Activated naive CD8-positive, alpha-beta T cell treated with anti-CD3 and anti-CD28 coated beads, Interleukin-2, amount 10 ng/mL, durations not matched to agents 7 days and 5 days (primary cell): Measurements from ENCODE around the gene PTGFRN. TPM values are rescaled to one million over a fixed set of nuclear protein-coding genes. Genes with fewer than 3 reads are reported as not detected.

Source experiments
- ATAC-seq: fragments of 150-1000 bp; cut with Tn5 transposase; one replicate; pipeline ENCODE4 v1.10.0; 2021; ENCODE audit warnings: low read depth, moderate library complexity
- POLR2A ChIA-PET: fragments of 350-600 bp; sonication (Branson Sonifier 250); formaldehyde crosslinking; loops from one replicate; lab custom pipeline; 2021; ENCODE audit warnings: antibody characterized with exemption; lab: Charles Lee
- DNase-seq: peaks from one replicate; pipeline ENCODE4 v3.0.0; 2021
- H3K27ac Mint-ChIP-seq: one replicate; pipeline ENCODE4 v1.8.0; 2022; ENCODE audit warnings: mild to moderate bottlenecking, mixed read lengths
- H3K27me3 Mint-ChIP-seq: one replicate; pipeline ENCODE4 v1.8.0; 2022; ENCODE audit warnings: mild to moderate bottlenecking, moderate library complexity, mixed read lengths
- H3K36me3 Mint-ChIP-seq: one replicate; pipeline ENCODE4 v1.8.0; 2021; ENCODE audit warnings: mild to moderate bottlenecking, mixed read lengths
- H3K4me1 Mint-ChIP-seq: one replicate; pipeline ENCODE4 v1.8.0; 2021; ENCODE audit warnings: mixed read lengths
- H3K4me3 Mint-ChIP-seq: one replicate; pipeline ENCODE4 v1.8.0; 2022; ENCODE audit warnings: mild to moderate bottlenecking, moderate library complexity, mixed read lengths
- H3K9me3 Mint-ChIP-seq: one replicate; pipeline ENCODE4 v1.8.0; 2021; ENCODE audit warnings: mixed read lengths
- total RNA-seq, 2 experiments: library from RNA; stranded (reverse); gene quantifications; one replicate each; pipeline ENCODE4 v1.2.3, GENCODE V29; 2021

Gene PTGFRN
- total RNA-seq, 2 experiments from 2014 or later = 0.19 to 0.28 TPM

DNA sequence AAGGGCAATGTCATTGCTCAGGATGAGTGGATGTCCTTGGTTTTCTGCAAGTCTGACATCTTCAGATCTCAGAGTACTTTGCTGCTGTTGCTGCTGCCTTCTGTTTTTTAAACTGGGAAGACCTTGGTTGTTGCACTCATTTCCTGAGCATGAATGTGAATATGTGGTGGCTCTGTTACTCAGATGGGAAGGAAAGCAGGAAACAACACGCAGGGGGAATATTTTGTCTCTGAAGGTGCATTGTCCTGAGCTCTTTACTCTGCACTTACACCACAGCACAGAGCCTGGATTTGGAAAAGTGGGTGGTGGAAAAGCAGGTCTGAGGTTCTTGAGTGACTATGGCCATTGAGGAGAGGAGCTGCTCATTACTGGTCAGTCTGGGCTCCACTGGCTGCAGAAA is 36.3 kb downstream of the PTGFRN start:
- Mint-ChIP-seq H3K4me3 (no peak overlapping the region), H3K36me3 (no peaks in the 10 kb centered on the region), H3K27me3 (no peaks in the 10 kb centered on the region), H3K4me1 (peaks cover 19% of the 10 kb centered on the region), H3K27ac (no peak overlapping the region), H3K9me3 (no peaks in the 10 kb centered on the region)
- DNase-seq = no peak
- POLR2A ChIA-PET = no interaction called here
- ATAC-seq = no peak

- peaks cover 17% of the 10 kb centered on the region for H3K4me1 Mint-ChIP-seq
- ATAC-seq (no peak), DNase-seq (no peak)
- no peak overlapping the region for H3K4me3 Mint-ChIP-seq
- H3K27me3 Mint-ChIP-seq = no peaks in the 10 kb centered on the region
- H3K27ac Mint-ChIP-seq = no peak overlapping the region
- H3K36me3 Mint-ChIP-seq = no peaks in the 10 kb centered on the region
- H3K9me3 Mint-ChIP-seq = no peaks in the 10 kb centered on the region
- POLR2A ChIA-PET = no interaction called here
These were observed 37.6 kb downstream of the PTGFRN start for GRCh38 chr1:116947092-116947860.

DNA sequence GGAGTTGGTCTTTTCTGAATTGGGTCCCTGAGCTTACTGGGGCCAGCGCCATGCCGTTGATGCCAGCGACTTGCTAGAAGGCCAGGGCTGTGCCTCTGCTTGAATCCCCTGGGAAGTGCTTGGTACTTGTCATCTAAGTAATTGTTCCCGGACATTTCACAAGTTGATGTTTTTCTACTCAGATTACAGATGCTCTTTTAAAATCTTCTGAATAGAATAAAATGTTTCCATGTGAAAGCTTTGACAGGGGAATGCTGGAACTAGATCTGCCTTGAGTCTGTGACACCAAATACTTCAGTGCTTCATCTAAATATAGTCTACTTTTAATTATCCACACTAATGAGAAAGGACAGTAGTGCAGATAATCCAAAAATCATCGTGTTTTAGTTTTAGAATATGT is 38.3 kb downstream of the PTGFRN start:
- no peak overlapping the region for H3K27ac Mint-ChIP-seq
- H3K4me3 Mint-ChIP-seq = no peak overlapping the region
- no peaks in the 10 kb centered on the region for H3K9me3 Mint-ChIP-seq
- H3K36me3 Mint-ChIP-seq = no peaks in the 10 kb centered on the region
- no peak for DNase-seq
- POLR2A ChIA-PET = no interaction called here
- peaks cover 10% of the 10 kb centered on the region for H3K4me1 Mint-ChIP-seq
- H3K27me3 Mint-ChIP-seq = no peaks in the 10 kb centered on the region
- no peak for ATAC-seq

DNA sequence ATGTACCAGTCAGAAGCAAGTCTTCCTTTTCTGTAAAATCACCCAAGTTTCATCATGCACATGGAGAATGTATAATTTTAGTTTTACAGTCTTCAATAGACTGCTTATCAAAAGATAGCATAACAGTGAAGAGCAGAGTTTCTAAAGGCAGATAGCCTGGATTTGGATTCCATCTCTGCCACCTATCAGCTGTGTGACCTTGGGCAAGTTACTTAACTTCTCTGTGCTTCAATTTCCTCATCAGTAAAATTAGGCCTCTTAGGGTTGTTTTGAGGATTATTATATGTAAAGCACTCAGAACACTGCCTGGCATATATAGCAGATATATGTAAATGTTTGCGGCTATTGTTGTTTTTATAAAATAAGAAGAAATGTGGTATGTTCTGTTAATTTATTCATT is 38.9 kb downstream of the PTGFRN start:
- H3K4me3 Mint-ChIP-seq = no peak overlapping the region
- no peak overlapping the region for H3K27ac Mint-ChIP-seq
- H3K36me3 Mint-ChIP-seq = no peaks in the 10 kb centered on the region
- ATAC-seq = no peak
- DNase-seq = no peak
- no peaks in the 10 kb centered on the region for H3K9me3 Mint-ChIP-seq
- peaks cover 9% of the 10 kb centered on the region for H3K4me1 Mint-ChIP-seq
- H3K27me3 Mint-ChIP-seq = no peaks in the 10 kb centered on the region
- POLR2A ChIA-PET = no interaction called here

GRCh38 chr1:116949213-116949985 is 39.7 kb downstream of the PTGFRN start:
- H3K27me3 Mint-ChIP-seq = no peaks in the 10 kb centered on the region
- peaks cover 7% of the 10 kb centered on the region for H3K4me1 Mint-ChIP-seq
- H3K27ac Mint-ChIP-seq = no peak overlapping the region
- DNase-seq (no peak), ATAC-seq (no peak)
- no peaks in the 10 kb centered on the region for H3K9me3 Mint-ChIP-seq
- no peak overlapping the region for H3K4me3 Mint-ChIP-seq
- H3K36me3 Mint-ChIP-seq = no peaks in the 10 kb centered on the region
- POLR2A ChIA-PET = no interaction called here

DNA sequence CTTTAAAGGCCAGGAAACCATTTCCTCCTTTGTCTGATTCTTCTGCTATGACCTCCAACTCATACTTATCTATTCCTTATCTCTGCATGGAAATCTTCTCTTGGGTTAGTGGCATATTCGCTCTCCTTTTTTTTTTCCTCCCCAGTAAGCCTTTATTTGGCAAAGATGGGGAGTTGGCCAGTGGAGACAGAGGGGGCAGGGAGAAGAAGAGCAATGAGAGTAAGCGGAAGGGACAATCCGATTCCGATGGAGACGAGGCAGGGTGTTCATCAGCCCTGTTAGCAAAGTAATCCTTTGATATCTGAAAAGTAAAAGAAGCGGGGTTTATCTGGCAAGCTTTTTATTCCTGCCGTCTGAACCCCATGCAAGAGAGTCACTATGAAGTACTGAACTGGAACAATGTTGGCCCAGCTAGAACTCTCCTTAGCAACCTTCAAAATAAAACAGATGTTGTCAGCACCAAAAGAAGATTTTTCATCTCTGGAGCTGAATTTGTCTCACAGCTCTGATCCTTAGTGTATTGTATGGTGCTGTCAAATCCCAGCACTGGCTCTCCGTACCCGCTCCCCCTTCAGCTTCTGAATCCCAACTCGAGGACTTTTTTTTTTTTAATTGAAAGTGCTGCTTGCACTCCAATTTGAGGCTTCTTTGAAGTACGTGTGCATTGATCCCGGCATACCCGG is 40.9 kb downstream of the PTGFRN start:
- DNase-seq (no peak), ATAC-seq (no peak)
- Mint-ChIP-seq H3K4me1 (peaks cover 3% of the 10 kb centered on the region), H3K9me3 (no peaks in the 10 kb centered on the region), H3K27me3 (no peaks in the 10 kb centered on the region), H3K27ac (no peak overlapping the region), H3K4me3 (no peak overlapping the region), H3K36me3 (no peaks in the 10 kb centered on the region)
- POLR2A ChIA-PET = no interaction called here

DNA sequence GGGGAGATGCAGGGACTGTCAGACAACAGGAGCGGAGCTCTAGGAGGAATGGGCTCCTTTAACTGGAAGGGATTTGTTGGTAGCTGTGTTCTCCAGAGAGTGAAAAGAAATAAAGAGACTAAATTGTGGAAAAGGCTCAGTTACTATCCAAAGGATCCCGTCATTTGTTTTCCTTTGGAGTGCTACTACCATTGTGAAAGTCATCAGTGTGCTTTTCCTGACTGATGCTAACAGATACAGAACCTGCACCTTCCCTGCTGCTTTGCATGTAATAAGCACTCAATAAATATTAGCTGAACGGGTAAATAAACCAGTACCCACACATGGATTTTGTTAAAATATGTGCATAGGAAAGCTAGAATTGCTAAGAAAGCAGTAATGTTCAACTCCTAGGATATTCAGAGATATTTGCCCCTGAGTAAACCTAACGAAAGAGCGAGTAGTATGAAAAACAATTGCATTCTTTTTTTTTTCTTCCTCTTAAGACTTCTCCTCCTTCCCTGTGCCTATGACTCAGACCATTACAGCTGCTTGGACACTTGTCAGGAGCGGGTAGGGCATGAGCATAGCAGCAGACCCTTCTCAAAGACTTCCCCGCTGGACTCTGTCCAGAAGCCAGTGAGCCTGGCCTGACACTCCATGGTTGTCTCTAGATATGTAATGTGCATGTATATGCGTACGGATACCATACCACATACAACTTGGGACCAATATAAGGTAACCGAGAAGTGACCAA is 41.7 kb downstream of the PTGFRN start:
- Mint-ChIP-seq H3K27ac (no peak overlapping the region), H3K4me1 (no peaks in the 10 kb centered on the region), H3K4me3 (no peak overlapping the region), H3K9me3 (no peaks in the 10 kb centered on the region), H3K36me3 (no peaks in the 10 kb centered on the region), H3K27me3 (no peaks in the 10 kb centered on the region)
- POLR2A ChIA-PET = no interaction called here
- DNase-seq (no peak), ATAC-seq (no peak)

GRCh38 chr1:116952738-116953275 is 43.1 kb downstream of the PTGFRN start:
- POLR2A ChIA-PET = no interaction called here
- Mint-ChIP-seq H3K9me3 (no peaks in the 10 kb centered on the region), H3K27me3 (no peaks in the 10 kb centered on the region), H3K27ac (no peak overlapping the region), H3K36me3 (no peaks in the 10 kb centered on the region), H3K4me3 (no peak overlapping the region), H3K4me1 (no peaks in the 10 kb centered on the region)
- DNase-seq (no peak), ATAC-seq (no peak)

DNA sequence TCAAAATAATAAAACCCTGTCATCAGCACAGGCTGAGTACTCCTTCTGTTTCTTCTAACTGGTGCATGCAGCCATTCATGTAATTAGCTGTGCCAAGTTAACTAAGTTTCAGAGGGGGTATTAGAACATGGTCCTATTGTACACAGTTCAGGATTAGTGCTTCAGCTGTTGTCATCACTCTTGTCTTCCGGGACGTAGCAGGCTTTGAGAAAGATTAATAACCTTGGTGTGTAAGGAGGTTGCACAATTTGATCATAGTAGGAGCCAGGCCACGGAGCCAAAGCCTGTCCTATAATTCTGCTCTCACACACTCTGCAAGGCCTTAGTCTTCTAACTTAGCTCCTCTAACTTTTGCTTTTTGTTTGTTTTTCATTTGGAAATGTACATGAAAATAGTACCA is 44.7 kb downstream of the PTGFRN start:
- no peaks in the 10 kb centered on the region for H3K36me3 Mint-ChIP-seq
- H3K27me3 Mint-ChIP-seq = no peaks in the 10 kb centered on the region
- ATAC-seq (no peak), DNase-seq (no peak)
- POLR2A ChIA-PET = no interaction called here
- H3K4me1 Mint-ChIP-seq = no peaks in the 10 kb centered on the region
- H3K27ac Mint-ChIP-seq = no peak overlapping the region
- H3K9me3 Mint-ChIP-seq = no peaks in the 10 kb centered on the region
- no peak overlapping the region for H3K4me3 Mint-ChIP-seq

GRCh38 chr1:116956378-116956777 is 46.7 kb downstream of the PTGFRN start:
- no peaks in the 10 kb centered on the region for H3K9me3 Mint-ChIP-seq
- H3K36me3 Mint-ChIP-seq = no peaks in the 10 kb centered on the region
- H3K27me3 Mint-ChIP-seq = peaks cover 8% of the 10 kb centered on the region
- POLR2A ChIA-PET = no interaction called here
- H3K4me3 Mint-ChIP-seq = no peak overlapping the region
- ATAC-seq = no peak
- no peak for DNase-seq
- H3K27ac Mint-ChIP-seq = no peak overlapping the region
- H3K4me1 Mint-ChIP-seq = no peaks in the 10 kb centered on the region

DNA sequence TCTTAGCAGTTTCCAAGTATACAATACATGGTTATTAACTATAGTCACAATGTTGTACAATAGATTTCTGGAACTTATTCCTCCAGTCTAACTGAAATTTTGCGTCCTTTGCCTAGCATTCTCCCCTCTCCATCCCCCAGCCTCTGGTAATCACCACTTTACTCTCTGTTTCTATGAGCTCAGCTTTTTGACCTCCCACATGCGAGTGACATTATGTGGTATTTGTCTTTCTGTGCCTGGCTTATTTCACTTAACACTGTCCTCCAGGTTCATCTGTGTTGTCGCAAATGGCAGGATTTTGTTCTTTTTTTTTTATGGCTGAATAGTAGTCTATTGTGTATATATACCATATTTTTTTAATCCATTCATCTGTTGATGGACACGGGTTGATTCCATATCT is 47.9 kb downstream of the PTGFRN start:
- H3K4me1 Mint-ChIP-seq = no peaks in the 10 kb centered on the region
- POLR2A ChIA-PET = no interaction called here
- no peaks in the 10 kb centered on the region for H3K9me3 Mint-ChIP-seq

DNA sequence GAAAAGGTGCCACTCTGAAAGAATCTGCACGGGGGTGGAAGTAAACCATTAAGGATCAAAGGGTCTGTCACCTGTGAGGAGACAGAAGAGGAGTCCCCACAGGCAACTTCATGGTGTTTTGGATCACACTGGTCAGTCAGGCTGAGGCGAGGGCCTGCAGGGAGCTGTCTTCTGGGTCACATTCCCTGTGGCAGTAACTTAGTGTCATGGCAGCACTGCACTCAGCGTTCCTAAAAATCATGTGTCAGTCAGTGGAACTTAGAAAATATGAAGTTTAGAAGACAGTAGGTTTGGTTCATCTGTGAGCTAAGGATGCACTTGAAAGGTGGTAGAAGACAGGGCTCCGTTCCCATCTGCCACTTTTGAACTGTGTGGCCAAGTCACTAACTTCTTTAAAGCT is 48.4 kb downstream of the PTGFRN start:
- Mint-ChIP-seq H3K27ac (no peak overlapping the region), H3K9me3 (no peaks in the 10 kb centered on the region), H3K27me3 (peaks cover 8% of the 10 kb centered on the region), H3K4me1 (no peaks in the 10 kb centered on the region), H3K36me3 (no peaks in the 10 kb centered on the region), H3K4me3 (no peak overlapping the region)
- DNase-seq (no peak), ATAC-seq (no peak)
- POLR2A ChIA-PET = no interaction called here

More for the DNA sequence above, 47.9 kb downstream of the PTGFRN start:
- DNase-seq (no peak), ATAC-seq (no peak)
- H3K36me3 Mint-ChIP-seq = no peaks in the 10 kb centered on the region
- H3K4me3 Mint-ChIP-seq = no peak overlapping the region
- H3K27ac Mint-ChIP-seq = no peak overlapping the region
- peaks cover 8% of the 10 kb centered on the region for H3K27me3 Mint-ChIP-seq

DNA sequence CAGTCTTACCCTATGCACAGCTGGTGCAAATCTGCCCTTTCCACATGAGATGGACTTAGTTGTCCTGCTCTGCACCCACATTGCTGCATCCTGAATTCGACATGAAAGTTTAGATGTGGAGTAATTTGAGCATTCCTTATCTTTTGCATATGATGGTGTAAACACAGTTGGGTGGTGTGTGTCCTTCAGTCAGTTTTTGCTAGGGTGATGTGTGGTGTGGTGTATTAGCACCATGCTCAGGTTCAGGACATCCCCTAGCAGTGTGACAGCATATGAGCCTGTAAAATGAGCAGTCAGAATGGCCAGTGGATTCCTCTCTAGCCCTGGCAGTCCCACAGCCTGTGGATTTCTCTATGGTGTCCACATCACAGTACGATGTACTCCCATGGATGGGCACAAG is 49.3 kb downstream of the PTGFRN start:
- H3K36me3 Mint-ChIP-seq = no peaks in the 10 kb centered on the region
- H3K27ac Mint-ChIP-seq = no peak overlapping the region
- H3K27me3 Mint-ChIP-seq = peaks cover 8% of the 10 kb centered on the region
- H3K4me1 Mint-ChIP-seq = no peaks in the 10 kb centered on the region
- POLR2A ChIA-PET = no interaction called here
- DNase-seq = no peak
- H3K4me3 Mint-ChIP-seq = no peak overlapping the region
- no peaks in the 10 kb centered on the region for H3K9me3 Mint-ChIP-seq
- no peak for ATAC-seq
